Endothelial cell of umbilical vein (primary cell): Measurements from ENCODE around the gene GRAMD2B. TPM values are rescaled to one million over a fixed set of nuclear protein-coding genes. Genes with fewer than 3 reads are reported as not detected.

Experiments used
- BruUV-seq: library from RNA; stranded (reverse); fragments of 400-500 nt; replicated peaks from 2 replicates; lab custom pipeline; 2021; lab: Mats Ljungman, UMichigan
- CTCF ChIA-PET: fragments of 300-600, 350-600 bp; sonication (Branson Sonifier 250); formaldehyde crosslinking; loops from one replicate; lab custom pipeline; 2021; ENCODE audit warnings: antibody characterized with exemption, inconsistent platforms; lab: Charles Lee
- POLR2A ChIA-PET: fragments of 300-600, 350-600 bp; sonication (Branson Sonifier 250); formaldehyde crosslinking; loops from one replicate; lab custom pipeline; 2021; ENCODE audit warnings: antibody characterized with exemption, inconsistent platforms; lab: Charles Lee
- DNase-seq: peaks from one replicate; pipeline ENCODE4 v3.0.0-alpha.2; 2011; ENCODE audit warnings: low read depth, low spot score
- FAIRE-seq: peaks from 2 replicates; lab custom pipeline; 2011; peaks lifted over from hg19 to GRCh38; lab: Jason Lieb, UNC
- H2AFZ ChIP-seq: 2 replicates; pipeline ENCODE4 v1.6.0; 2012; ENCODE audit warnings: low read depth, low read length, control low read depth, inconsistent platforms
- H3K27ac ChIP-seq: 2 replicates; pipeline ENCODE4 v1.5.1; 2011; ENCODE audit warnings: low read depth, mild to moderate bottlenecking, control low read depth, low read length, moderate library complexity; ENCODE audit not compliant: insufficient read depth
- H3K27me3 ChIP-seq, 2 experiments: 2 replicates each; pipeline versions ENCODE4 v1.6.0 to v1.6.1; 2011; ENCODE audit warnings: low read length in 2 of 2, mixed read lengths in 1 of 2; ENCODE audit not compliant: control insufficient read depth in 2 of 2, insufficient read depth in 2 of 2
- H3K36me3 ChIP-seq, 2 experiments: 2 replicates in 1 of 2; 3 replicates in 1 of 2; pipeline ENCODE4 v1.5.1; 2011; ENCODE audit warnings: low read length in 2 of 2, mild to moderate bottlenecking in 1 of 2, moderate library complexity in 1 of 2; ENCODE audit not compliant: control insufficient read depth in 2 of 2, insufficient read depth in 2 of 2; ENCODE audit errors: extremely low read depth in 1 of 2
- H3K4me1 ChIP-seq: 3 replicates; pipeline ENCODE4 v1.5.1; 2011; ENCODE audit warnings: mild to moderate bottlenecking, low read length; ENCODE audit not compliant: control insufficient read depth, insufficient read depth; ENCODE audit errors: extremely low read depth
- H3K4me2 ChIP-seq: 2 replicates; pipeline ENCODE4 v1.6.1; 2011; ENCODE audit warnings: low read length, control low read depth, mixed read lengths; ENCODE audit not compliant: insufficient read depth
- H3K4me3 ChIP-seq, 3 experiments: fragments of 200-600 bp in 1 of 3; sonication (generic), shearing (Covaris generic) in 1 of 3; replicated peaks in 1 of 3; 2 replicates each; pipeline ENCODE4 v1.5.1; 2011 to 2016; ENCODE audit warnings: control low read depth in 3 of 3, low read length in 3 of 3, mild to moderate bottlenecking in 2 of 3, inconsistent platforms in 1 of 3, low read depth in 1 of 3, moderate library complexity in 1 of 3; ENCODE audit not compliant: insufficient read depth in 1 of 3
- H3K79me2 ChIP-seq: 2 replicates; pipeline ENCODE4 v1.6.0; 2012; ENCODE audit warnings: low read length, inconsistent platforms; ENCODE audit not compliant: control insufficient read depth, insufficient read depth
- H3K9ac ChIP-seq: replicated peaks from 2 replicates; pipeline ENCODE3; 2011; ENCODE audit warnings: low read length, control low read depth; ENCODE audit not compliant: insufficient read depth; ENCODE audit errors: extremely low read depth
- H3K9me1 ChIP-seq: replicated peaks from 3 replicates; pipeline ENCODE4 v1.6.0; 2011; ENCODE audit warnings: mild to moderate bottlenecking, low read length; ENCODE audit not compliant: control insufficient read depth, insufficient read depth; ENCODE audit errors: extremely low read depth
- H3K9me3 ChIP-seq: replicated peaks from 2 replicates; pipeline ENCODE4 v1.5.1; 2012; ENCODE audit warnings: low read length, inconsistent platforms; ENCODE audit not compliant: control insufficient read depth, insufficient read depth
- H4K20me1 ChIP-seq: replicated peaks from 2 replicates; pipeline ENCODE3; 2011; ENCODE audit warnings: mild to moderate bottlenecking, low read length; ENCODE audit not compliant: control insufficient read depth, insufficient read depth; ENCODE audit errors: extremely low read depth
- EZH2 ChIP-seq: IDR thresholded peaks from 2 replicates; pipeline ENCODE4 v1.6.1; 2012; ENCODE audit warnings: borderline replicate concordance, low read depth, mild to moderate bottlenecking, moderate library complexity, low read length, inconsistent platforms; ENCODE audit not compliant: severe bottlenecking
- FOS ChIP-seq: IDR thresholded peaks from 2 replicates; pipeline ENCODE4 v1.6.1; 2011; ENCODE audit warnings: mild to moderate bottlenecking, low read length, moderate library complexity, borderline replicate concordance; ENCODE audit not compliant: insufficient read depth
- GATA2 ChIP-seq: IDR thresholded peaks from 2 replicates; pipeline ENCODE4 v1.7.0; 2011; ENCODE audit warnings: low read depth, mild to moderate bottlenecking, moderate library complexity, mixed read lengths, low read length; ENCODE audit not compliant: insufficient read length, insufficient read depth
- JUN ChIP-seq: IDR thresholded peaks from 2 replicates; pipeline ENCODE4 v1.6.1; 2011; ENCODE audit warnings: borderline replicate concordance, low read depth; ENCODE audit not compliant: insufficient read length, insufficient read depth
- MYC ChIP-seq: IDR thresholded peaks from one replicate; pipeline ENCODE4 v1.6.1; 2011; ENCODE audit warnings: mild to moderate bottlenecking, low read depth, low read length
- POLR2A ChIP-seq: IDR thresholded peaks from 2 replicates; pipeline ENCODE4 v1.6.1; 2012; ENCODE audit warnings: low read depth, mild to moderate bottlenecking, control low read depth, low read length
- POLR2AphosphoS5 ChIP-seq: IDR thresholded peaks from 2 replicates; pipeline ENCODE4 v1.6.1; 2012; ENCODE audit warnings: low read depth, mild to moderate bottlenecking, control low read depth, low read length, moderate library complexity; ENCODE audit not compliant: insufficient read depth
- dilution Hi-C: fragments of 300-500 bp; cut with MboI; formaldehyde crosslinking; loops from one replicate; pipeline ENCODE4 v1.15.0; 2019; ENCODE audit warnings: low sequenced_read_pairs; ENCODE audit not compliant: extremely low pct_ligation_motif_present
- intact Hi-C: fragments of 100-400 bp; cut with micrococcal nuclease; formaldehyde crosslinking; loops from one replicate; pipeline ENCODE4 v1.10.0; 2022
- polyA plus RNA-seq, 4 experiments: library from polyadenylated mRNA; depleted of rRNA in 3 of 4; stranded (reverse) in 3 of 4; unstranded in 1 of 4; fragments of >200 nt; gene quantifications; 2 replicates each; pipeline versions ENCODE4 v1.2.1 to v1.2.3, GENCODE V29; 2011 to 2012; ENCODE audit warnings: missing spikeins in 1 of 4
- total RNA-seq: library from RNA; stranded (reverse); gene quantifications from 2 replicates; pipeline ENCODE4 v1.2.3, GENCODE V29; 2021
- TF ChIP-seq, protein P1 (sequence below), 2 donors: IDR thresholded peaks; 1 replicate in 1 of 2; 2 replicates in 1 of 2; pipeline ENCODE4 v1.5.1; 2011; ENCODE audit warnings: low read length in 2 of 2, mild to moderate bottlenecking in 2 of 2, moderate library complexity in 2 of 2, control low read depth in 1 of 2, inconsistent platforms in 1 of 2, low read depth in 1 of 2; ENCODE audit not compliant: insufficient read depth in 1 of 2; ENCODE audit errors: extremely low read depth in 1 of 2
- TF ChIP-seq, protein P2 (sequence below): IDR thresholded peaks from 2 replicates; pipeline ENCODE4 v1.6.1; 2011; ENCODE audit not compliant: insufficient read depth, insufficient read length

GRAMD2B gene
- total and polyA plus RNA-seq, 2 donors (not counting 3 experiments of a cell fraction or from before 2014, with no cell fraction given), result 2.0 to 5.5 TPM

DNA sequence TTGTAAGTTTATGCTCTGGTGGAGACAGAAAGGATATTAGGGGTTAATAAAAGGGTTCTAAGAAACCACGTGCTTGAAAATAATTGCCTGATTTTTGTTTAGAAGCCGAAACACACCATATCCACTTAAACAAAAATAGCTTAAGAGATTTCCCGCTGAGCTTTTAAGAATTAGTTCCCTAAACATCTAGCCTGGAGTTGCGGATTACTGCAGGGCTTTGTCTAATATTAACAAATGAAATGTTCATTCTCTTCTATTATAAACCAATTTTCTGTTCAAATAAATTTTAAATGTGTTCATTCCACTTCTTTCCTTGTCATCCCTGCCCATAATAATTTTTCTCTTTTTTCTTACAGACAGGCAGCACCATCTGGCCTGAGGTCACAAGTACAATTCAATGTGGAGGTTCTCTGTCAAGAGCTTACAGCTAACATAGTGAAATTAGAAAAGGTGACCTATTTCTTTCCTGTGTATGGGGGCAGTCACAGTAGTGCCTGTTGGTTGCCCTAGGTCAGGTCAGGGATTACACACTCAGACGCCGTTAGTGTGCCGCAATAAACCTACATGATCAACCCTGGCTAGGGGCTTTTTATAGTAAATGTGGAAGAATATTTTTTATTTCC, 65.3 kb downstream of the GRAMD2B start:
- CTCF ChIA-PET, result interaction anchor here (2.3 kb wide), 1 partner anchor 12 kb away, joined by 13 read pairs; no protein-coding TSS in a partner anchor
- no peak overlapping the region for H2AFZ ChIP-seq
- no peaks in the 10 kb centered on the region for H3K9me3 ChIP-seq
- no peaks in the 10 kb centered on the region for H3K36me3 ChIP-seq
- no peaks in the 10 kb centered on the region for H3K79me2 ChIP-seq
- FAIRE-seq (no peak), DNase-seq (no peak)
- H3K27me3 ChIP-seq, result no peaks in the 10 kb centered on the region
- H3K4me2 ChIP-seq, result no peak overlapping the region
- no peak overlapping the region for H3K4me3 ChIP-seq
- POLR2A ChIA-PET, result no interaction called here
- H3K9me1 ChIP-seq, result no peaks in the 10 kb centered on the region
- TF ChIP-seq JUN (no peak), GATA2 (no peak), MYC (no peak), POLR2A (no peak), POLR2AphosphoS5 (no peak), EZH2 (no peak), FOS (no peak)
- TF ChIP-seq, protein P1, sequence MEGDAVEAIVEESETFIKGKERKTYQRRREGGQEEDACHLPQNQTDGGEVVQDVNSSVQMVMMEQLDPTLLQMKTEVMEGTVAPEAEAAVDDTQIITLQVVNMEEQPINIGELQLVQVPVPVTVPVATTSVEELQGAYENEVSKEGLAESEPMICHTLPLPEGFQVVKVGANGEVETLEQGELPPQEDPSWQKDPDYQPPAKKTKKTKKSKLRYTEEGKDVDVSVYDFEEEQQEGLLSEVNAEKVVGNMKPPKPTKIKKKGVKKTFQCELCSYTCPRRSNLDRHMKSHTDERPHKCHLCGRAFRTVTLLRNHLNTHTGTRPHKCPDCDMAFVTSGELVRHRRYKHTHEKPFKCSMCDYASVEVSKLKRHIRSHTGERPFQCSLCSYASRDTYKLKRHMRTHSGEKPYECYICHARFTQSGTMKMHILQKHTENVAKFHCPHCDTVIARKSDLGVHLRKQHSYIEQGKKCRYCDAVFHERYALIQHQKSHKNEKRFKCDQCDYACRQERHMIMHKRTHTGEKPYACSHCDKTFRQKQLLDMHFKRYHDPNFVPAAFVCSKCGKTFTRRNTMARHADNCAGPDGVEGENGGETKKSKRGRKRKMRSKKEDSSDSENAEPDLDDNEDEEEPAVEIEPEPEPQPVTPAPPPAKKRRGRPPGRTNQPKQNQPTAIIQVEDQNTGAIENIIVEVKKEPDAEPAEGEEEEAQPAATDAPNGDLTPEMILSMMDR (IDR thresholded peaks at IDR 0.05; ENCODE audit: extremely low read depth in 1 of 2, insufficient read depth in 1 of 2, low read depth in 1 of 2, low read length in 2 of 2), result no peak
- TF ChIP-seq, protein P2, sequence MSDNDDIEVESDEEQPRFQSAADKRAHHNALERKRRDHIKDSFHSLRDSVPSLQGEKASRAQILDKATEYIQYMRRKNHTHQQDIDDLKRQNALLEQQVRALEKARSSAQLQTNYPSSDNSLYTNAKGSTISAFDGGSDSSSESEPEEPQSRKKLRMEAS, result no peak
- H4K20me1 ChIP-seq, result no peaks in the 10 kb centered on the region
- BruUV-seq, result no TSS peak
- dilution Hi-C loops (no loop called here), intact Hi-C loops (no loop called here)
- H3K4me1 ChIP-seq, result no peaks in the 10 kb centered on the region
- H3K9ac ChIP-seq, result no peak overlapping the region
- no peak overlapping the region for H3K27ac ChIP-seq
